ENCODE results near the gene RAB33A.

DNA sequence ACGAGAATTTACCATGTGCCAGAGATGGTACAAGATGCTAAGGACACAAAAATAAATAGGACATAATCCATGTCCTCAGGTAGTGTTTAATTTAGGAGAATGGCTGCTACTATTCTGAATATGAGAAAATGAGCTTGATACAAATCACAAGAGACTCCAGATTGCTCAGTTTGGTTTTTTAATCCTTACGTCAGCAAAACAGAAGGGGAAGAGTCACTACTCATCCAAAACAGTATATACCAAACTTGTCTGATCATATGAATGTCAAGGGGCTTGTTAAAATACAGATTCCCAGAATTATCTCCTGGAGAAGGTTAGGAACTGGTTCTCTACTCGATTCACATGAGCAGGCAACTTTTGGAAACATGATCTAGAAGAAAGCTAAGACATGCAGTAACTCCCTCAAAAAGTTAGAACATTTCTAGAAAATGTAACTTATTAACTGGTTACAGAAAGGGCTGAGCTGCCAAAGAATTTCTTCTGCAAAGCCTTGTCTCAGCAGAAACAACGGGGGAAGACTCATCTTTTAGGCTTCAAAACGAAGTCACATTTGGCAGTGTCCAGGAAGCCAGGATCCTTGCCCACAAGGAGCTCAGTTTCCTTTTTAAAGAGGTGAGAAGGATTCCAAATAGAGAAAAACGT, 9.5 kb upstream of the RAB33A start:
- TF ChIP-seq EZH2phosphoT487 (IDR thresholded peaks at IDR 0.05; ENCODE audit: borderline replicate concordance) (no peak), EZH2 (IDR thresholded peaks at IDR 0.05) (no peak), ZNF274 (IDR thresholded peaks at IDR 0.05; ENCODE audit: low read depth, low read length) (no peak), YY1 (IDR thresholded peaks at IDR 0.05; ENCODE audit: extremely low read depth, insufficient replicate concordance, low read depth, low read length) (no peak), POLR2A (IDR thresholded peaks at IDR 0.05; ENCODE audit: borderline replicate concordance, extremely low read depth, insufficient read depth, insufficient read length) (no peak), POLR2AphosphoS5 (IDR thresholded peaks at IDR 0.05; ENCODE audit: low read depth, low read length) (no peak), TCF7L2 (IDR thresholded peaks at IDR 0.05; ENCODE audit: borderline replicate concordance, extremely low read depth, insufficient read depth, insufficient read length) (no peak), FOSL1 (IDR thresholded peaks at IDR 0.05; ENCODE audit: low read depth) (no peak)
- TF ChIP-seq, protein P1, sequence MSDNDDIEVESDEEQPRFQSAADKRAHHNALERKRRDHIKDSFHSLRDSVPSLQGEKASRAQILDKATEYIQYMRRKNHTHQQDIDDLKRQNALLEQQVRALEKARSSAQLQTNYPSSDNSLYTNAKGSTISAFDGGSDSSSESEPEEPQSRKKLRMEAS (IDR thresholded peaks at IDR 0.05), result no peak
- TF ChIP-seq, protein P2, sequence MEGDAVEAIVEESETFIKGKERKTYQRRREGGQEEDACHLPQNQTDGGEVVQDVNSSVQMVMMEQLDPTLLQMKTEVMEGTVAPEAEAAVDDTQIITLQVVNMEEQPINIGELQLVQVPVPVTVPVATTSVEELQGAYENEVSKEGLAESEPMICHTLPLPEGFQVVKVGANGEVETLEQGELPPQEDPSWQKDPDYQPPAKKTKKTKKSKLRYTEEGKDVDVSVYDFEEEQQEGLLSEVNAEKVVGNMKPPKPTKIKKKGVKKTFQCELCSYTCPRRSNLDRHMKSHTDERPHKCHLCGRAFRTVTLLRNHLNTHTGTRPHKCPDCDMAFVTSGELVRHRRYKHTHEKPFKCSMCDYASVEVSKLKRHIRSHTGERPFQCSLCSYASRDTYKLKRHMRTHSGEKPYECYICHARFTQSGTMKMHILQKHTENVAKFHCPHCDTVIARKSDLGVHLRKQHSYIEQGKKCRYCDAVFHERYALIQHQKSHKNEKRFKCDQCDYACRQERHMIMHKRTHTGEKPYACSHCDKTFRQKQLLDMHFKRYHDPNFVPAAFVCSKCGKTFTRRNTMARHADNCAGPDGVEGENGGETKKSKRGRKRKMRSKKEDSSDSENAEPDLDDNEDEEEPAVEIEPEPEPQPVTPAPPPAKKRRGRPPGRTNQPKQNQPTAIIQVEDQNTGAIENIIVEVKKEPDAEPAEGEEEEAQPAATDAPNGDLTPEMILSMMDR (IDR thresholded peaks at IDR 0.05 in 2 of 3, conservative IDR thresholded peaks at IDR 0.05 in 1 of 3; ENCODE audit: borderline replicate concordance in 1 of 3, insufficient read depth in 1 of 3, low read depth in 2 of 3, low read length in 2 of 3), result no peak
- TF ChIP-seq, protein P3, sequence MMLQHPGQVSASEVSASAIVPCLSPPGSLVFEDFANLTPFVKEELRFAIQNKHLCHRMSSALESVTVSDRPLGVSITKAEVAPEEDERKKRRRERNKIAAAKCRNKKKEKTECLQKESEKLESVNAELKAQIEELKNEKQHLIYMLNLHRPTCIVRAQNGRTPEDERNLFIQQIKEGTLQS (IDR thresholded peaks at IDR 0.05), result no peak

All from HCT116 (cell line).